ENCODE results near the gene TMEM18. TPM values are rescaled to one million over a fixed set of nuclear protein-coding genes. Genes with fewer than 3 reads are reported as not detected.

Gene TMEM18
- total RNA-seq, 1 donor from 2014 or later = 22.7 TPM

- no peak for DNase-seq (ENCODE audit: low read depth)
These were observed 4.7 kb downstream of the TMEM18 start for GRCh38 chr2:672606-672905.

DNA sequence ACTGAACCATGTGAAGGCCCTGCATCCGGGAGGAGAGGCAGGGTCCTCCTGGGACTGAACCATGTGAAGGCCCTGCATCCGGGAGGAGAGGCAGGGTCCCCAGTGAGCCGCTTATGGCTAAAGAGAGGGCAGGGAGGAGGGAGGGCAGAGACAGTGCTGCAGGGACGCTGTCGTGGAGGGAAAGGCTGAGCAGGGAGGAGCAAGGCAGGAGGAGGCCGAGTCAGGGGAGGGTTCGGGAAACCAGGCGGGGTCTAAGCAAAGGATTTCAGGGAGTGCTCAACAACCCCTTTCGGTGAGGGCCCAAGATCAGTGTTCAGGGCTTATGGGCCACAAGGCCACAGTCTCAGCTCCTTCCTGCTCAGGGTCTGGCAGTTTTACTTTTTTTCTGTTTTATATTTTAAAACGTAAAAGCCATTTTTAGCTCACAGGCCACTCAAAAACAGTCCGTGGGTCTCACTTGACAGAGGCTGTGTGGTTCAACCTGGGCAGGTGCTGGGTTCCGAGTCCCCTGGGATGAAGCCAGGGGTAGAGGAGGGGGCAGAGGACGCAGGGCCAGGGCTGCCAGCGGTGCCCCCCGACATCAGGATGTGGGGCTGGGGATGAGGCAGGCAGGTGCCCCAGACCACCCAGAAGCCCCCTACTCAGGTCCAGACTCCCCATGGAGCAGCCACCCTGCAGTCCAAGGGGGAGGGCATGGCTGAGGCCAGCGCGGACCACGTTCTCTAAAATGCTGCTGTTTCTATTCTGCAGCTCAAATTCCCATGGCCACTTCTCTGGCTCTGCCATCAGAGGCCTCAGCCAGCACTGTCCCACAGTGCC lies 5.2 kb downstream of the TMEM18 start:
- DNase-seq (ENCODE audit: low read depth) = no peak

DNA sequence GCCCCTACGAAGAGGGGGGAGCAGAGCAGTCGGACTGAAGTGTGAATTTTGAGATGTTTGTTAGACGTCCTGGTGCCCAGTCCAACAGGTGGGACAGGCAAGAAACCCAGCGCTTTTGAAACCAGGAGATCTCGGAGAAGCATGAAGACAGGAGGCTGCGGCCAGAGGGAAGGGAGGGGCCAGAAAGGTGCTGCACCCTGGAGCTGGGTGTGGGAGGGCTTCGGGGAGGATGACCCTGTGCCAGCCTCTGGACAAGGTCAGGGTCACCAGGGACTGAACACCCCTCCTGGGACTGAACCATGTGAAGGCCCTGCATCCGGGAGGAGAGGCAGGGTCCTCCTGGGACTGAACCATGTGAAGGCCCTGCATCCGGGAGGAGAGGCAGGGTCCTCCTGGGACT lies 6.1 kb downstream of the TMEM18 start:
- DNase-seq (ENCODE audit: low read depth) = no peak

DNA sequence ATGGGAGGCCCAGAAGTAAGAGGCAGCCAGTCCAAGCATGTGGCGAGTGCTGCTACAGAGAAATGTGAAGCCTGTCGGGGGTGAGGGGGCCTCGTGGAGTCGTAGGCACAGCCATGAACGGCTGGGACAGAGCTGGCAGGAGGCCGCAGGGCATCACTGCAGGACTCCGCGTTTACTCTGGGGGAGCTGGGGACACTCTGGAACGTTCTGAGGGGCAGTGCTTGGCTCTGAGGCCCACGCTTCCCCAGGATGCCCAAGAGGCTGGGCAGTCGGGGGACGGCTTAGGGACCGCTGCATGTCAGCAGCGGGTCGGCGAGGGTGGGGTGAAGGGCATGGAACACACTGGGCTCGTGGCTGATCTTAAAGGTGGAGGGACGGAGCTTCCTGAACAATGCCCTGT lies 6.6 kb downstream of the TMEM18 start:
- no peak for DNase-seq (ENCODE audit: low read depth)

- no peak for DNase-seq (ENCODE audit: low read depth)
These were observed 7.9 kb downstream of the TMEM18 start for GRCh38 chr2:669323-669722.

DNA sequence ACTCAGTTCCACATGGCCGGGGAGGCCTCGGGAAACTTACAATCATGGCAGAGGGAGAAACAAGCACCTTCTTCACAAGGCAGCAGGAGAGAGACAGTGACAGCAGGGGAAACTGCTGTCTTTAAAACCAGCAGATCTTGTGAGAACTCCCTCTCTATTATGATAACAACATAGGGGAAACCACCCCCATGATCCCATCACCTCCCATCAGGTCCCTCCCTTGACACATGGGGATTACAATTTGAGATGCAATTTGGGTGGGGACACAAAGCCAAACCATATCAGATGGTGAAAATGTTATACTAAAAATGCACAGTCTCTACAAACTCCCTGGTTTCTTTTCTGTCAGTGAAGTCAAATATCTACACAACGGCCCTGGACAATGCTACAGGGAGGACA lies 9.2 kb downstream of the TMEM18 start:
- no peak for DNase-seq (ENCODE audit: low read depth)

DNA sequence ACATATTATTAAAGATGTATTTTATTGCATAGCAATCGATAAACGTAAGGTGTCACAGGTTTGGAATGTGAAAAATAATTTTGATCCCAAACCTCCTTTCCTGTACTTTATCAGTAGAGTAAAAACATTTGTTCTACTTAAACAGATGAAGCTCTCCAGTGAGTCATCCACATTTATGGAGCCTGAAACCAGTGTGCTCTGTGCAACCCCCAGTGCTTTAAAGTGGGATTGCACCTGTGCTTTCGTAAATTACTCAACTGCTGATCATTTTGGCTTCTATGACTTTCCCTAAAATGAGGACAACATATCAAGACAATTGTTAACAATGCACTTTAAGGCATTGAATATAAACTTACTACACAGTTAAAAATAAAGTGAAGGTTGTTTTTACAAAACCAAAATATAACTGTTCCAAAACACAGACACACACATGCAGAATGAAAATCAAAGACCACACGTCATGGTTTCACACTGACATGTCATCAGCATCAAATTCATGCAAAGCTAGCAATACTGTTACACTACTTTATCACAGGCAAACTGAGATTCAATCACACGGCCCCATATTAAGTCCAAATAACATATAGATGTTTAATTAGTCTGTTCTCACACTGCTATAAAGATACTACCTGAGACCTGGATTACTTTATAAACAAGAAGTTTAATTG lies 9.7 kb downstream of the TMEM18 start:
- peak; percentile 81 for DNase-seq (ENCODE audit: low read depth)

- no peak for DNase-seq (ENCODE audit: low read depth)
These were observed 10.8 kb downstream of the TMEM18 start for GRCh38 chr2:666441-666840.

DNA sequence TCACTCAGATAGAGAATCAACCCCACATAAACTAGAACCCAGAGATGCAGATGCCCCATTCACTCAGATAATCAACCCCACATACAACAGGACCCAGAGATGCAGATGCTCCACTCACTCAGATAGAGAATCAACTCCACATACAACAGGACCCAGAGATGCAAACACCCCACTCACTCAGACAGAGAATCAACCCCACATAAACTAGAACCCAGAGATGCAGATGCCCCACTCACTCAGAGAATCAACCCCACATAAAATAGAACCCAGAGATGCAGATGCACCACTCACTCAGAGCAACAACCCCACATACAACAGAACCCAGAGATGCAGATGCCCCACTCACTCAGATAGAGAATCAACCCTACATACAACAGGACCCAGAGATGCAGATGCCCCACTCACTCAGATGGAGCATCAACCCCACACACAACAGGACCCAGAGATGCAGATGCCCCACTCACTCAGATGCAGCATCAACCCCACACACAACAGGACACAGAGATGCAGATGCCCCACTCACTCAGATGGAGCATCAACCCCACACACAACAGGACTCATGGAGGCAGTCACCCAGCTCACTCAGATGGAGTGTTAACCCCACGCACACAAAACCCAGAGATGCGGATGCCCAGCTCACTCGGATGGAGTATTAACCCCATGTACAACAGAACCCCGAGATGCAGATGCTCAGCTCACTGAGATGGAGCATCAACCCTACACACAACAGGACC lies 11.7 kb downstream of the TMEM18 start:
- DNase-seq (ENCODE audit: low read depth) = no peak

- no peak for DNase-seq (ENCODE audit: low read depth)
These were observed 13.1 kb downstream of the TMEM18 start for GRCh38 chr2:664063-664462.

DNA sequence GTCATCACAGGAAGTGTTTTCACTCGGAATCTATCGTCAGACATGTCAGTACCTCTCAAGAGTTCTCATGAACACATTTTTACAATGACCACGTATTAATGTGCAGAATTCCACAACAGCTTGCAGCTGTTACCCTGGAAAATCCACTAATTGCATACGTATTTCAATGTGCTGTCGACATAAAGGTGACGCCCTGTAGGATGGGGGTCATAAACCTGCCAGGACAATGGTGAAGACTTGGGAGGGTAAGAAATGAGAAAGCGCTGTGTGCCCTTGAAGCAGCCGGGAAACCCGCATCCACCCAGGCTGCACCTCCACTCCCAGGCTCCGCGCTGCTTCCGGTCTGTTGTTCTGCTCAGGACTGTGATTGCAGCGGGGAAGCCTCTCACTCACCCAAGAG lies 14.0 kb downstream of the TMEM18 start:
- no peak for DNase-seq (ENCODE audit: low read depth)

DNA sequence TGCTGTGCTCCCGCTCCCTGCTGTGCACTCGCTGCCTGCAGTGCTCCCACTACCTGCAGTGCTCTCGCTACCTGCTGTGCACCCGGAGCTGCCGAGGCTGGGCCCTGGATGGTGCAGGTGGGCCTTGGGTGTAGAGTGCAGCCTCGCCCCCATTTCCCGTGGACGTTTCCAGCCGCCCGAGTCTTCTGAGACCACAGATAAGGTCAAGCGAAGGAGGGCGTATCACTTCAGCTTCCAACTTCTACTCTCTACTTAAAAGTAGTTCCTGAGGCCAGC lies 15.9 kb downstream of the TMEM18 start:
- no peak for DNase-seq (ENCODE audit: low read depth)

DNA sequence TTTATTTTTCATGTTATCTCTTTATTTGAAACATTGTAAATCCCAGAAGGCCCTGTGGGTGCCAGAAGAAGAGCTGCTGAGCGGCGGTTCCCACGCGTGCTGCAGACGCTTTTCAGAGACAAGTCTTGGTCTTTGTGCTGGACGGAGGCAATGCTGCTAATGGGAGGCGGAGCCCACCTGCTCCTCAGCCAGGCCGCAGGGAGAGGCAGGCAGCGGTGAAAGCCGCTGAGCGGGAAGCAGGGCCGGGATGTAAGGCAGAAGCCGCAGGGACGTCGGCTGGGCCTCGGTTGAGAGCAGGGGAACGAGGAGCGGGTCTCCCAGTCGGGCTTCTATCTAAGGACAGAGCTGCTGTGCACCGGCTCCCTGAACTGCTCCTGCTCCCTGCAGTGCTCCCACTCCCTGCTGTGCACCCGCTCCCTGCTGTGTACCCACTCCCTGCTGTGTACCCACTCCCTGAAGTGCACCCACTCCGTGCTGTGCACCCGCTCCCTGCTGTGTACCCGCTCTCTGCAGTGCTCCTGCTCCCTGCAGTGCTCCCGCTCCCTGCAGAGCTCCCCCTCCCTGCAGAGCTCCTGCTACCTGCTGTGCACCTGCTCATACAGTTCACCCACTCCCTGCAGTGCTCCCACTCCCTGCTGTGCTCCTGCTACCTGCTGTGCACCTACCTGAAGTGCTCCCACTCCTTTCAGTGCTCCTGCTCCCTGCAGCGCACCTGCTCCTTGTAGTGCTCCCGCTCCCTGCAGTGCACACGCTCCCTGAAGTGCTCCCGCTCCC lies 16.4 kb downstream of the TMEM18 start:
- DNase-seq (ENCODE audit: low read depth) = no peak

DNA sequence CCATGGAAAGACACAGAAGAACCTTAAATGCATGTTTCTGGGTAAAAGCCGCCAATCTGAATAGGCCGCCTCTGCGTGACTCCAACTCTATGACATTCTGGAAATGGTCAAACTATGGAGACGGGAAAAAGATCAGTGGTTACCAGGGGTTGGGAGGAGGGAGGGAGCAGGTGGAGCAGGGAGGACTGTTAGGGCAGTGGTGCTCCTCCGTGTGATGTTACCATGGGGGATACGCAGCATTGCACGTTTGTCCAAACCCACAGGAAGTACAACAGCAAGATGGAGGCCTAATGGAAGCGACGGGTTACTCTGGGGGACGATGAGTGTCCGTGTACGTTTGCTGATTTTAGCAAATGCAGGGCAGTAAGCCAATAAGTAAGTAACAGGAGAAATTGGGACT lies 17.2 kb downstream of the TMEM18 start:
- no peak for DNase-seq (ENCODE audit: low read depth)

- DNase-seq (ENCODE audit: low read depth) = no peak
These were observed 18.8 kb downstream of the TMEM18 start for GRCh38 chr2:658426-658825.

DNA sequence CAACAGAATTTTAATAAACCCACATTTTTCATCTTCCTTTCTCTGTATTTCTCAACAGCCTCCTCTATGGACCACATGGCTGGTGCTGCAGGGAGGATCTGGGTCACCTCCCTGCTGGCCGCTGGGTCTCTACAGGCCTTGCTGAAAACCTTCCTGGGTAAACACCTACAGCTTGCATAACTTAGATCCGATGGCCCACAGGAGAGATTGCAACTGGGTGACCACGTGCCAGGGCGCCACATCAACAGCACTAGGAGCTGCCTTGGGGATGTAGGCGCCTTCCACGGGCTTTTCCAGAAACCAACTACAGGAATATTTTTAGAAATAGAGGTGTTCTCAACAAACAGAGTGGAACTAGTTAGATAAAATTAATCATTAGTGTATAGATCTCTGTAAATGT lies 19.4 kb downstream of the TMEM18 start:
- DNase-seq (ENCODE audit: low read depth) = no peak

GRCh38 chr2:656676-657075 lies 20.5 kb downstream of the TMEM18 start:
- no peak for DNase-seq (ENCODE audit: low read depth)

DNA sequence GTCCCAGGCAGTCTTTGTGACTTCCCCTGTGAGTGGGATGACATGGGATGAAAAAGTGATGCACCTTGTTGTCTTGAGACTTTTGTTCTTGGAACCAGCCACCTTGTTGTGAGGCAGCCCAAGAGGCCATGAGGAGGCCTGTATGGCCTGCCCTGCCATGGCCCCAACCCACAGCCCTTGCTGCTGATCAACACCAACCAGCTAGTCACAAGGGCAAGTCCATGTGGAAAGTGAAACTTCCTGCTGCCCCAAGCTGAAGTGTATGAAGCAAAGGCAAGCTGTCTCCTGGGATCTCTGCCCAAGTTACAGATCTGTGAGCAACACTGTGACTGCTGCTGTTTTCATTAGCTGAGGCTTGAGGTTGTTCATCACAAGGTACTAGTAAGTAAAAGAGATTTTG lies 21.6 kb downstream of the TMEM18 start:
- no peak for DNase-seq (ENCODE audit: low read depth)

DNA sequence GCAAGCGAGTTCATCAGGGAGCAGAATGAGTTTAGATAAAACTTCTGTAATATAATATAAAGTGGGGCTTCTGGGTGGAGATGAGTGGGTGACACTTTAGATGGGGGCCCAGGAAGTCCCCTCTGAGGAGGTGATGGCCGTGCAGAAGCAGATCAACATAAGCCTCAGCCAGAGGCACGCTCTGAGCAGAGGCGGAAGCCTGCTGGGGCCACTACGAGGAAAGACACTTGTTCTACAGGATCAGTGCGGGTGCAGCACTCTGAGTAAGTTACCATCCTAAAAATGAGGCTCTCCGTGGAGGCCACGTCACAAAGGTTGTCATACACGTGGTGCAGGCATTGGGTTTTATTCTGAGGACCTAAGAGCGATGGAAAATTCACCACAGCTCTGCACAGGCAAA lies 22.3 kb downstream of the TMEM18 start:
- no peak for DNase-seq (ENCODE audit: low read depth)

GRCh38 chr2:653645-654425 lies 23.4 kb downstream of the TMEM18 start:
- no peak for DNase-seq (ENCODE audit: low read depth)

DNA sequence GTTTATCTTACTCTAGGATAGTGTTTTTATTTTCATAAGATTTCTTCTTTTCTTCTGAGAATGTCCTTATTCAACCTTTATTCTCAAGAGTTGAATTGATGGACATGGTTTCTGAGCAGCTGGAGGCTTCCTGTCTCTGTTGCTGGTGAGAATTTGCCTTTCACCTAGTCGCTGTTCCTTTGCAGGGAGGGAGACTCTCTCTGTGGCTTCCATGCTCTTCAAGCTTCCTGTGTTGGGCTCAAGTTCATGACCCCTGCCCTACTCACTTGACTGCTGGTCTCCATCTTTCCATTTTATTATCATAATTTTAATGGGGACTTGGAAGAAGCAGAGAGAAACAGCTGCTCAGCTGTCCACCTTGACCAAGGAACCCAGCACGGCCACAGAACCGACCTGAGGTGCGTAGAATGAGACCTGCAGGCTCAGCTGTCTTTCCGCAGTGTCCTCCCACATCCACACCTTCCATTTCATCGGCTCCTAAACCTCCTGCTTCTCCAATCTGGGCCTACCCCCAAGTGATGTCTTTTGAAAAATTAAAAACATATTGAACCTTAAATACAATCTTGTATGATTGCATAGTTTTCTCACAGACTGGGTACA lies 24.2 kb downstream of the TMEM18 start:
- DNase-seq (ENCODE audit: low read depth) = no peak
